HG03439 (cell line): ENCODE results near the gene PTPRN2.
"Not testable (repeated sequence)": the region's sequence is repeated elsewhere in the genome, so short reads cannot be mapped to it uniquely, and the experiment has no call there.

Experiments used
- ATAC-seq: cut with Tn5 transposase; IDR thresholded peaks from one replicate; pipeline ENCODE4 v1.9.1; 2021; ENCODE audit warnings: mild to moderate bottlenecking, moderate library complexity; ENCODE audit not compliant: unreplicated experiment

PTPRN2 gene

DNA sequence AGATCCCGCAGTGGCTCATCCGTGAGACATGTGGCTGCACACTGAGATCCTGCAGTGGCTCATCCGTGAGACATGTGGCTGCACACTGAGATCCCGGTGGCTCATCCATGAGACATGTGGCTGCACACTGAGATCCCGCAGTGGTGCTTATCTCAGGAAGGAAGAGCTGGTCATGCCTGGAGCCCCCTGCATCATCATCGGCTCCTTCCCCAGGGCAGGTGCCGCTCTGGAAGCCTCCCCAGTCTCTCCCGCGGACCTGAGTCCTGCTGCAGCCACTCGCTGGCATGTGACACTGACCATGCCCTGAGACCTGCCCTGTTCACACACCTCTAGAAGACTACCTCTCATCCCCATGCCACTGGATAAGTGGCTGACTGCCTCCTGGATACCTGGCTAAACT, 181.3 kb downstream of the PTPRN2 start:
- ATAC-seq = no peak

DNA sequence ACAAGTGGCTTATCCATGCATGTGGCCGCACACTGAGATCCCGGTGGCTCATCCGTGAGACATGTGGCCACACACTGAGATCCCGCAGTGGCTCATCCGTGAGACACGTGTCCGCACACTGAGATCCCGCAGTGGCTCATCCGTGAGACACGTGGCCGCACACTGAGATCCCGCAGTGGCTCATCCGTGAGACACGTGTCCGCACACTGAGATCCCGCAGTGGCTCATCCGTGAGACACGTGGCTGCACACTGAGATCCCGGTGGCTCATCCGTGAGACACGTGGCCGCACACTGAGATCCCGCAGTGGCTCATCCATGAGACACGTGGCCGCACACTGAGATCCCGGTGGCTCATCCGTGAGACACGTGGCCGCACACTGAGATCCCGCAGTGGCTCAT, 181.9 kb downstream of the PTPRN2 start:
- not testable (repeated sequence) for ATAC-seq

DNA sequence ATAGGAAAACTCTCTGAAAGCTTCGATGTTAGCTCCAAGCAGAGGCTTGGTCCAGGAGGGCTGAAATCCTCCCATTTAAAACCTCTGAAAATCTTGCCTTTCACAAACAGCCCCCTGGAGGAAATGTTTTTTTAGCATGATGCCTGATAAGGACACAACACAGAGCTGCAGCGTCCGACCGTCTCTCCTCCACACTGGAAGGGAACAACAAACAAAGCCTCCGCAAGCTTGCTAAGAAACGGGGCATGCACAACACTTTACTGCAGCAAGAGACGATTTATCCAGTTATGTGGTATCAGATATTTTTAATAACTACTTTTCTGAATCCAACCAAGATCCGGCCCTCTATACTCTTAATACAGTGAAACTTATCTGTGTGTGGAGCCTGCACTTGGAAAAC, 182.3 kb downstream of the PTPRN2 start:
- no peak for ATAC-seq

DNA sequence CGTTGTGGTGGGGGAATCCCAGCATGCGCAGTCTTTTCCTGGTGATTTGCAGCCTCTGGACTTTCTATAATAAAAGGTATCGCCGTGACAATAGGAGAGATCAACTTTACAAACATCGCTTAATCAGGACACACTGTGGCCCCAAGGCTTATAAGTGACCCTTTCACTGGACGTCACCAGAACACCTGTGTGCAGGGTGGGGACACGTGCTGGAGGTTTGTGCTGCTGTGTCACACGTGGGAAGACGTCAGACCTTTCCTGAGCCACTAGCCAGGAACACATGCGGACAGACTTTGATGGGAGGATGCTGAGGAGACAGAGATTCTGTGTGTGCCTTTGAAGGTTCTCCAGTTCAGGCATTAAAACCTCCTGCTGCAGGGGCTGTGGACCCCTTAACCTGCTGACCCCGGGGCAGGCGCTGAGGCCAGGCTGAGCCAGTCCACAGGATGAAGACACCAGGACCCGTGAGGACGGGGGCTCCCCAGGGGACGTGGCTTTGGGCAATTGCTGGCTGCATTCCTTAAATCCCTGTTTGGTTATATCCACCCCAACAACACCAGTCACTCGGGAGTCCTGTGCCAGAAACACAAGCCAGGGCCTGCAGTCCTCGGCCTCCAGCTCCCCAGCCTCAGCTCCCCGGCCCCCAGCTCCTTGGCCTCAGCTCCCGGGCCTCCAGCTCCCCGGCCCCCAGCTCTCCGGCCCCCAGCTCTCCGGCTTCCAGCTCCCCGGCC, 183.4 kb downstream of the PTPRN2 start:
- ATAC-seq = no peak

DNA sequence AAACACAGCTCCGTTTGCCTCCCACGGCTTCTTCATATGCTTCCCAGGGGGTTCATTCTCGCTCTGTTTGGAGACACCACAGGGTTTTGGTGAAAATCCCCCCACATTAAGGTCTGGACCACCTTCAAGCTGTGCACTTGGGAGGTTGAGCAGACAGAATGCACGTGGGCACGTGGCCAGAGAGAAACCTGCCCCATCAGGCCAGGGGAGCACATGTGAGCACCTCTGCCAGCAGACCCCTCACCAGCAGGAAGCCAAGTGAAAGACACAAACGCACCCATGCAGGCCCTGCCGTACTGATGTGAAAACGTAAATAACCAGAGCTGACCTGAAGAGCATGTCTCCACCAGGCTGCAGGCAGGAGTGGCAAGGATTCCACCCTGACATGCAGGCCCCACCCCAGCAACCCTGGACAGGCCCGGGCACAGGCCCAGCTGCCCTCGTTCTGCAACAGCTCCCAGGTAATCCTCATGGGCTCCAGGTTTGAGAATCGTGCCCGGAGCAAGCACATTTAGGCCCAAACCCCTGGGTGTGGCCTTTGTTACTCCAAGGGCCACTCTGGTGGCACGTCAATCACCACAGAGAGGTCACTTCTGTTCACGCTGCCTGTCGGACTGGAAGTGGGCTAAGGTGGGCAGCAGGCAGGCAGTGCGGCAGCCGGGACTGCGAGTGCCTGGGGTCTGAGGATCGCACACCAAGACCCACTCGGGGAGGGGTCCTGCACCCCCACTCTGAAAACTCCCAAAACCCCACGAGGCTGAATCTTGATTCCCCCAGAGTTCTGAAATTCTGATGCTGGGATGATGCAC, 184.4 kb downstream of the PTPRN2 start:
- no peak for ATAC-seq

DNA sequence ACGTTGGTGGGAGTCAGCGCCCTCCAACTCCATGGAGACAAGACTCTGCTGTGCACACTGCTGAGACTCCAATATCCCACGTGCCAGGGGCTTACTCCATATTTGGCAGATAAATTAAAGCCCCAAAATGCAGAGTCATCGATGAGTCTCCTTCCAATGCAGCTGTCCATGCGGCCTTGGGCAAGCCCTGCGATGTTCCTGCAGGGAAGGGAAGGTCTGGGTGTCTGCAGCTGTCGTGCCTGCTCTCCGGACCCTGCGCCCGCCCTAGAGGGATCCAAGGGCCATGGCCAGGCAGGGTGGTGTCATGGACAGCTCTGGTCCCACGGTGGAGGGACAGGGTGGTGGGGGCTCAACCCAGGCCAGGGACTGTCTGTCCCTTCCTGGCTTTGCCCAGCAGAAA, 185.2 kb downstream of the PTPRN2 start:
- ATAC-seq = no peak

DNA sequence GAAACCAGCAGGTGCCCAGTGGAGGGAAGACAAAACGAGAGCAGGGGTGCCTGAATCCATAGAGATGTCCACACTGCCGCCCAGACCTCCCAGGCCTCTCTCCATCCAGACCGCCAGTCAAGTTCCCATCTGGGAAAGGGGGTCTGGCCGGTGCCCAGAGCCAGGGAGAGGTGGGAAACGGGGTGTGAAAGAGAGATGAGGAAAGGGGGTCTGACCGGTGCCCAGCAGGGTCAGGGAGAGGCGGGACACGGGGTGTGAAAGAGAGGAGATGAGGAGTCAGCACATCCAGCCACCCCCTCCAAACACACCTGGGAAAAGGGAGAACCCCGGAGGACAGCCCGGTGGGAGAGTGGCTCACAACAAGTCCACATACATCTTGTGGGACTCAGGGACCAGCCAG, 185.8 kb downstream of the PTPRN2 start:
- ATAC-seq = no peak

DNA sequence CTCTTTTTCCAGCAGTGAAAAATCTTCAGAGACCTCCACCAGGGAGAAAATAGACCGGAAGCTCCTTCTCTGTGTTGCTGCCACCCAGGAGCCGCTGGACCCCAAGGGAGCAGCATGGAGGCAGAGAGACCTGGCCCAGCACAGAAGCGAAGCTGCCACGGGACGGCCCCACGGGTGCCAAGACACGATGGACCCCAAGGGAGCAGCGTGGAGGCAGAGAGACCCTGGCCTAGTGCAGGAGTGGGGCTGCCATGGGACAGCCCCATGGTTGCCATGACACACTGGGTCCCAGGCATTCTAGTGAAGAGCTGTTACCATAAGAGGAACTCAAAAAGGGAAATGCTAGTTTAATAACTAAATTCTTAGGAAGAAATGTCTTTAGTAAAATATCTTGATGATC, 186.3 kb downstream of the PTPRN2 start:
- ATAC-seq = no peak

DNA sequence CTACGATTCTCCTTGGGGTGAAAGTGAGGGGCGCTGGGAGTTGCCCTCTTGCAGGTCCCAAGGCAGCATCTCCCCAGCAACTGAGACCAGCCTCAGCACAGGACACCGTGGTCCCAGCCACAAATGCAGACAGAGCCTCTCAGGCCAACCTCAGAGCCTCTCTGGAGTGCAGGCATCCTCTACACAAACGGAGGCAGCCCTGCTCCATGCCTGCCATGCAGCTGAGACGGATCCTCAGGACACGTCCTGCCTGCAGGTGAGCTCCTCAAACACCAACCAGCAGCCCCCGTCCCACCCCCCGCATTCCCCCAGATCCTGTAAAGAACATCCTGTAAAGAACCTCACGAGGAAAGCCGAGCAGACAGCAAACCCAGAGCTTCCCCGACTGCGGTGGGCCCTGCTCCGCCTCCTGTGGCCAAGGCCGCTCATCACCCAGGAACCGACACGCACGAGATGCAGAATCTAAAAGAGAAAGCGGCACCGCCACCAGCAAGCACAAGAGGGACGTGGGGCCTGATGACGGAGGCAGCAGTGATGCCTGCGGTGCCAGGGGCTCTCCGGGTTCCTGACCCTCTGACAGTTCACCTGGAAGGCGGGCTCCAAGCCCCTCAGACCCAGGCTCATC, 186.9 kb downstream of the PTPRN2 start:
- no peak for ATAC-seq

DNA sequence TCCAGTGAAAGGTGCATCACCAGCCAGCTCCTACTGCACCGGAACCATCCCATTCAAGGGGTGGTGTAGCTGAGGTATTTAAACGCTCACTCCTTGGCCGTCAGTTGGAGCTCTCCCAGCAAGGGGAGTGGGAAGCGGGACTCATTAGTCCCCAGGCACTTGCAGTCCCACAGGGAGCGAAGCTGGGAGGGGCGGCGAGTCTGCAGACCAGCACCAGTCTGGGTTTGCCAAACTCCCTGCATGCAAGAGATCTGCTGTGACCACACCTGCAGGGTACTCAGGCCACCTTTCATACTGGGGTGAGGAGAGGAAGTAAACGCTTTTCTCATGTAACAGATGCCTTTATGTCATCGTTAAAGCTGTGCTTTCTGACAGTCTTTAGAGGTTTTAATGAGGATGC, 187.9 kb downstream of the PTPRN2 start:
- no peak for ATAC-seq

DNA sequence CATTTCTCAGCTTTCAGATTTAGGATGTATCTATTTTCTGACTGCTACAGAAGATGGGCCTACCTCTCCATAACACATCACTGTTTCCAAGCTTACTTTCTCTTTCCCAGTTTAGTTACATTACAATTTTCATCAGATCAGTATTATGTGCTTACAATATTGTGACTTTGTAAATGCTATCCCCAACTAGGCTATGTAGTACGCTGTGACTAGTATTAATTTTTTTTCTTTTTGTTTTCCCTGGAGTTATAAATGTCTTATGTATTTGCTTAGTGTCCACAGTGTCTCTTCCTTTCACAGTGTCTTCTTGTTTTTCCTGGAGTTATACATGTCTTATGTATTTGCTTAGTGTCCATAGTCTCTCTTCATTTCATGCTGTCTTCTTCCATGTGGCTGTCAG, 188.9 kb downstream of the PTPRN2 start:
- ATAC-seq = no peak

DNA sequence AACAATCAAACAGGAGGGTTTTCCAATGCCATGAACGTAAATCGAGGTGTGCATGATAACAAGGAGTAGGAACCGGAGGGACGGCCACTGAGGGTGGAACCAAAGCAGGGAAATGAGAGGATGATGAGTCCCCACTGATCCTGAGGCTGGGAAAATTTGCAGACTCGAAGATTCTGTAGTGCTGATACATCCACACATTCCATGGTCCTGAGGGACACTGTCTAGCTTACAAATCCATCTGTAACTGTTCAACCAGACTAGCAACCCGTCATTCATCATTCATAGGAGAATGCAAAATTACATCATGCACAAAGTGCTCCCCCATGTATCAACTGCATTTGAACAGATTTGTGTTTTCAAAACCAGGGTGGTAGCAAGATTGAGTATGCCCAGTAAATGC, 189.7 kb downstream of the PTPRN2 start:
- ATAC-seq = no peak

DNA sequence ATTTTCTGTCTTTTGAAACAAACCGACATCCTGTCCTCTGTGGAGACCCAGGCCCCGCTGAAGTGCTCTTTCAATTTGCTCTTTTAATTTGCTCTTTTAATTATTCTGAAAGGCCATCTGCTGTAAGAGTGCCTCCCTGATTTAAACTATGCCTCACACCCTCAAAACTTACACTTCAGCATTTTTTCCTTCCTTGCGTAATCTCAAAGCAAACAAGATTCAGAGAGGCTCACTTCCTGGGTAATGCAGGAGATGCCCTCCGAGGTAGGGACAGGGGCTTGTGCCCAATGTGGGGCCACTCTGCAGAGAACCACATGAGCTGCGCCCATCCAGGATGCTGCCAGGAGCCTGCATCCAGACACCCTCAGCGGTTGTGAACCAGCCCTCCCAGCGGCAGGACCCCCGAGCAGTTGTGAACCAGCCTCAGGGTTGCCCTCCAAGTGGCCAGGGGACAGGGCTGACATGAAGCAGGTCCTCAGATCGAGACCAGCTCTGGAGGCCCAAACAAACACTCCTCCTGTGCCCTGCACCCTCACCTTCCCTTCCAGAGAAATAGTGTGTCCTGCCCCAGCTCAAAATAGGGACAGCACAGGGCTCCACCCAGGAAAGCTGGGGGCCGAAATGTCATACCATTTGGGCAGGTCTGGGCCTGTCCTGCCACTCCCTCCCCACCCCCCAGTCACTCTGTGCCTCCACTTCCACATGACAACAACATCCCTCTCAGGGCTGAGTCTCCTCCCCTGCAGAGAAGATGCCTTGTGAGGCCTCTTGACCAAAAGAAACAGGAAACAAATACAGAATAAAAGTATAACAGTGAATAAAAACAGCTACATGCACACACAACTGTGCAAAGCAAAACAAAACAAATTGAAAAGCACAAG, 190.4 kb downstream of the PTPRN2 start:
- no peak for ATAC-seq

DNA sequence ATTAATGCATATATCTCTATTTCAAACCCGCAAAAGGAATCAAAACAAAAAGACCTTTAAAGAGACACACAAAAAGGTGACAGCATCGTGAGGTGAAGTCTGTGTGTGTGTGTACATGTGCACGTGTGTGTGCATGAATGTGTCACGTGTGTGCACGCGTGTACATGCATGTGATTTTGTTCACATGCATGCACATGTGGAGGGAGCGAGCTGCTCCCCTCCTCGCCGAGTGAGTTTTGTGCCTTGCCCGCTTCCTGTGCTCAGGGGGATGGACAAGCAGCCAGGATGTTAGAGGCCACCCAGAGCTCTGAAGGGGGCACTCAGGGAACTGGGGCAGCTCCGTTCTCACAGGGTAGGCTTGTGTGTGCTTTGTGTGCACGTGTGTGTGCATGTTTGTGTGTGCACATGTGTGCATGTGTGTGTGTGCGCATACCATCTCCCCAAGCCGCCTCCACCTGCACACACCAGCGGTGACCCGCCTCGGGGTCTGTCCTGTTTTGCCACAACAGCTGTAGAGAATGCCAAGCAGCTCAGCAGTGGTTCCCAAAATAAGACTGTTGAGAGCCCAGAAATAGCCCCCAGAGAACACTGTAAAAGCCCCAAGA, 191.2 kb downstream of the PTPRN2 start:
- no peak for ATAC-seq

DNA sequence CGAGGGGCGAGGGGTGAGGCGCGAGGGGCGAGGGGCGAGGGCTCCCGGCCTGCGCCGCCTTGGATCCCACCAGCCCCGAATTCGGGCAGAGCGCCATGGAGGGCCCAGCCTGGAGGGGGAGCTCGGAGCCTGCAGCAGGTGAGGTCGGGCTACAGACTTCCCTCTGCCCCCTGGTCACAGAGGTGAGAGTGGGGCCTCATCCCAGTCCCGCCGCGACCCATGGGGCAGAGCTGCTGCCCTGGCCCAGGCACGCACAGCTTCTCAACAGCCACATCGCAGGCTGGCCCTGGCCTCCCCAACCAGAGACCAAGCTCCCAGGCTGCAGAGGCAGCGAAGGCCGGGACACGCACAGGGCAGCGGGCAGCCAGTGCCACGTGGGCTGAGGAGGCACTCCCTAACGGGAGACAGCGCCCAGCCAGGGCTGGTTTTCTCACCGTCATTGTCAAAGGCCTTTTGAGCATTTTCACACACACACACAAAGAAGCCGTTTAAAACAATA, 191.8 kb downstream of the PTPRN2 start:
- no peak for ATAC-seq

DNA sequence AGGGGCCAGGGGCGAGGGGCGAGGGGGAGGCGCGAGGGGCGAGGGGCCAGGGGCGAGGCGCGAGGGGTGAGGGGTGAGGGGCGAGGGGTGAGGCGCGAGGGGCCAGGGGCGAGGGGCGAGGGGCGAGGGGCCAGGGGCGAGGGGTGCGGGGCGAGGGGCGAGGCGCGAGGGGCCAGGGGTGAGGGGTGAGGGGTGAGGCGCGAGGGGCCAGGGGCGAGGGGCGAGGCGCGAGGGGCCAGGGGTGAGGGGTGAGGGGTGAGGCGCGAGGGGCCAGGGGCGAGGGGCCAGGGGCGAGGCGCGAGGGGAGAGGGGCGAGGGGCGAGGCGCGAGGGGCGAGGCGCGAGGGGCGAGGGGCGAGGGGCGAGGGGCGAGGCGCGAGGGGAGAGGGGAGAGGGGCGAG, 192.3 kb downstream of the PTPRN2 start:
- ATAC-seq = no peak

DNA sequence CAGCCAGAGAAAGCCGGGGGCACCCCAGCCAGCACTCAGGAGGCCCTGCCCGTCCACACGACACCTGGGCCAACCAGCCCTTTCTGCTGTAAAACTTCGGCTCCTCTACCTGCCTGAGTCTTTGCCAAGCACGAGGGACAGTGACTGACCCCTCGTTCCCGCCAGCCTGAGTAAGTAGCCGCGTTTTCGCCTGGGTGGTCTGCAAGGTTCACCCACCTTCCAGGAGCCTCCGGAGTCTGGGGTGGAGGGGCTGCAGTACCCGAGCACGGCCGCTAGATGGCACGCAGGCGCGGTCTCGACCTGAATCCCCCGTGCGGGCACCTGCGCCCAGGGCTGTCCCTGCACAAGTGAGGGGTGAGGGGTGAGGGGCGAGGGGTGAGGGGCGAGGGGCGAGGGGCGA, 192.7 kb downstream of the PTPRN2 start:
- ATAC-seq = no peak

DNA sequence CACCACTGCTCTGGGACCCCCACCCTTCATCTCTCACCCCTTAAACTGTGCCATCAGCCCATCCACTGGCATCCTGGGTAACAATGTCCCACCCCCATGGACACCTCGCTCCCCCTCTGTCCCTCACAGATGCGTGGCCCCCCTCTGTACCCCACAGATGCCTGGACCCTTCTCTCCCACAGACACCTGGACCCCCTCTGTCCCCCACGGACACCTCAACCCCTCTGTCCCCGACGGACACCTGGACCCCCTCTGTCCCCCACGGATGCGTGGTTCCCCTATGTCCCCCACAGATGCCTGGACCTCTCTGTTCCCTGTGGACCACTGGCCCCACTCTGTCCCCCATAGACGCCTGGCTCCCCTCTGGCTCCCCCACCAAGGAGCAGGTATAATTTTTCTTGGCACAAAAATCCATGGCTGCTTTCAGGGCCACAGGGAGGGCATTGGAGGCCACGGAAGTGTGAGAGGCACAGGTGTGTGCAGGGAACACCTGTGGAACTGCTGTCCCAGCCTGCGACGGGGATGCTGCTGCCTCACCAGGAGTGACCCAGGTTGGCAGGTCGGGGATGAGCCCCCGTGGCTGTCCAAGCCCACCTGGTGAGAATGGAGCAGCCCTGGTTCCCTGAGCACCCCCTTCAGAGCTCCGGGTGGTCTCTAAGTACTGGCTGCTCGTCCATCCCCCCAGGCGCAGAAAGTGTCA, 193.5 kb downstream of the PTPRN2 start:
- no peak for ATAC-seq

DNA sequence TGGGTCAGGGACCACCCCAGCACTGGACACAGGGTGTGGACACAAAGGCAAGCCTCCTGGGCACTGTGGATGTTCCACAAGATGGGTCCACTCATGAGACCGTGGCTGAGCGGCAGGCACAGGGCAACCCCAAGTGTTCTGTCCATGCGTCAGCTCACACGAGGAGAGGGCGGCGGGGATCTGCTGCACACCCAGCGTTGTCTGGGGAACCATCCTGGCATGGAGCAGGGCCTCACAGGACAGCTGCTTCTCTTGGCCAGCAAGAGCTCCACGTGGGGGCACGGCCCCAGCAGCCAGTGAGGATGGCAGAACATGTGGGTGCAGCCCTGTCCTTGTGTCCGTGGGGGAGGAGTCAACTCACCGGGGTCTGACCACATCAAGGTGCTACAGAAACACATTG, 195.4 kb downstream of the PTPRN2 start:
- ATAC-seq = no peak

DNA sequence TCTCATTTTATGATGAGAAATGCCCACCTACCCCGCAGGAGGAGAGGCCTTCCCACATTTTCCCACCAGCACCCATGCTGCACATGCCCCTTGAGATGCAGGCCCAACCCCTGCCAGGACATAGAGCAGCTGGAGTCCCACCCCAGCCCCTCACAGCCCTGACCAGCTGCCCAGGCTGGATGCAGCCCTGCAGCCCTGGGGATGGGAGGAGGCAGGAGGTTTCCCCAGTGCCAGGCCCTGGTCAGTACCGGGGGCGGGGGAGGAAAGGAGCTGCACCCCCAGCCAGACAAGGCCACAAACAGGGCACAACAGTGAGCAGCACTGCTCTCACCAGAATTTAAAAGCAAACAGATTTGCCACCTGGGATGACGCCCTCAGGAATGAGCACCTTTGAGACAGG, 196.1 kb downstream of the PTPRN2 start:
- ATAC-seq = no peak
